C4-2B (cell line): ENCODE results near the gene RAB26.

ENCODE experiments used
- H3K27ac ChIP-seq: fragments of 450-650 bp; 2 replicates; pipeline ENCODE4 v1.5.1; 2017
- ZFX ChIP-seq: fragments of 450-650 bp; IDR thresholded peaks from 2 replicates; pipeline ENCODE4 v1.6.1; 2017
- TF ChIP-seq, protein P1 (sequence below): fragments of 450-650 bp; conservative IDR thresholded peaks from 2 replicates; pipeline ENCODE4 v1.5.1; 2017; ENCODE audit warnings: mild to moderate bottlenecking

RAB26 gene

DNA sequence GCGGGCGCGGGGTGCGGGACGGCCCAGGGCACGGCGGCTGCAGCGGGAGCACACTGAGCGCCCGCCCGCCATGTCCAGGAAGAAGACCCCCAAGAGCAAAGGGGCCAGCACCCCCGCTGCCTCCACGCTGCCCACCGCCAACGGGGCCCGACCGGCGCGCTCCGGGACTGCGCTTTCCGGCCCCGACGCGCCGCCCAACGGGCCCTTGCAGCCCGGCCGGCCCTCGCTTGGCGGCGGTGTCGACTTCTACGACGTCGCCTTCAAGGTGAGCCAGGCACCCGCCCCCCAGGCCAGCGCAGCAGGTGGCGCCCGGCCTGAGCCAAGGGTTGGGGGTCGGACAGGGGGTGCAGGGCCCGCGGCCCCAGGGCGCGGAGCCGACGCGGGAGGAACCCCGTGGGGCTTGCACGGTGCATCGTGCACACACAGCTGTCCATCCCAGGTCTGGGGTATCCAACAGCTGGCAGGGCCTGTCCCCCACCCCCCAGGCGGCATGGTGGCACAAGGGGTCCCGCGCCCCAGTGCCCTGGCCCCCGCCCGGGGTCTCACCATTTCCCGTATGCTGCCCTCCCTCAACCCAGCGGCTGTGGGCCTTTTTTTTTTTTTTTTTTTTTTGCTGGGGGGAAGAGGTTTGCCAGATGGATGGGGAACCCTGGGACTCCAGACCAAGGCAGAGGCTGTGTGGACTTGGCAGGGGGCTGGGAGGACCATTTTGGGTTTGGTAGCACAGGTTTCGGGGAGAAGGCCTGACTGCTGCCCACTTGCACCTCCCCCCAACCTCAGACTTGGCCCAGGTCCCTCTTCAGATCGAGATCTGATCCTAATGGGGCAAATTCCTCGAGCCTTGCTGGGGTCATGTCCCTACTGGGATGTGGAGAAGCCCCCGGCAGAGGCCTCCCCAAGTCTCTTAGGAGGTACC lies 547 bp downstream of the RAB26 start:
- TF ChIP-seq ZFX, result peak; percentile 73; the same call in 1 of the 2 replicates
- TF ChIP-seq, protein P1, sequence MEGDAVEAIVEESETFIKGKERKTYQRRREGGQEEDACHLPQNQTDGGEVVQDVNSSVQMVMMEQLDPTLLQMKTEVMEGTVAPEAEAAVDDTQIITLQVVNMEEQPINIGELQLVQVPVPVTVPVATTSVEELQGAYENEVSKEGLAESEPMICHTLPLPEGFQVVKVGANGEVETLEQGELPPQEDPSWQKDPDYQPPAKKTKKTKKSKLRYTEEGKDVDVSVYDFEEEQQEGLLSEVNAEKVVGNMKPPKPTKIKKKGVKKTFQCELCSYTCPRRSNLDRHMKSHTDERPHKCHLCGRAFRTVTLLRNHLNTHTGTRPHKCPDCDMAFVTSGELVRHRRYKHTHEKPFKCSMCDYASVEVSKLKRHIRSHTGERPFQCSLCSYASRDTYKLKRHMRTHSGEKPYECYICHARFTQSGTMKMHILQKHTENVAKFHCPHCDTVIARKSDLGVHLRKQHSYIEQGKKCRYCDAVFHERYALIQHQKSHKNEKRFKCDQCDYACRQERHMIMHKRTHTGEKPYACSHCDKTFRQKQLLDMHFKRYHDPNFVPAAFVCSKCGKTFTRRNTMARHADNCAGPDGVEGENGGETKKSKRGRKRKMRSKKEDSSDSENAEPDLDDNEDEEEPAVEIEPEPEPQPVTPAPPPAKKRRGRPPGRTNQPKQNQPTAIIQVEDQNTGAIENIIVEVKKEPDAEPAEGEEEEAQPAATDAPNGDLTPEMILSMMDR, result peak; percentile 35
- peak overlapping the region; percentile 99 for H3K27ac ChIP-seq

DNA sequence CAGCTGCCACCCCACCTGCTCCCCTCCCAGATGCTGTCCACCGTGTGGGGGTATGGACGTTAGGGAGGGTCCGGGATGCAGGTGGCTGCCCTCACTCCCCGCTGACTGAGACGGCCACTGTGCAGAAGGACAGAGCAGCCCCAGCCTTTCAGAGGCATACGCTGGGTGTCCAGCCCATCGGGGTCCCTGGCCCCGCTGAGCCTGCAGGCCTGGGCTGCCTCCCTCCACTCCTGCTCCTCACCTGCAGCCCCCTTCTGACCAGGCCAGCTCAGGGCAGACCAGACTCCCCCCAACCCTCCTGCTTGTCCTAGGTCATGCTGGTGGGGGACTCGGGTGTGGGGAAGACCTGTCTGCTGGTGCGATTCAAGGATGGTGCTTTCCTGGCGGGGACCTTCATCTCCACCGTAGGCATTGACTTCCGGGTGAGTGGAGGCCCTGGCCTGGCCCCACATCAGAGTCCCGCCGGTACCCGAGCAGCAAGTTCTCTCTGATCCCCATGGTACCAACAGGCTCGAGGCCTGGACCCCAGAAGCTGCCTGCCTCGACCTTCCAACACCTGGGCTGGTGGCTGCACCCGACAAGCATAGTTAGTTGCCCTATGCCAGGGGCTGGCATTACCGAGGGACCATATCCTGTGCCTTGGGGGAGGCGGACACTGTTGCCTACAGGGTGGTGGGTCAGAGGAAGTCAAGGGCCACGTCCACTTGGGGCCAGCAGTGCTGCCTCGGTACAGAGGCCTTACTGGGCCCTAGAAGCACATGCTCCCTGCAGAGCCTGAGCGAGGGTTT lies 1.4 kb downstream of the RAB26 start:
- TF ChIP-seq, protein P1, result no peak
- TF ChIP-seq ZFX, result peak; percentile 35; the same call in 1 of the 2 replicates
- peak overlapping the region; percentile 99 for H3K27ac ChIP-seq

DNA sequence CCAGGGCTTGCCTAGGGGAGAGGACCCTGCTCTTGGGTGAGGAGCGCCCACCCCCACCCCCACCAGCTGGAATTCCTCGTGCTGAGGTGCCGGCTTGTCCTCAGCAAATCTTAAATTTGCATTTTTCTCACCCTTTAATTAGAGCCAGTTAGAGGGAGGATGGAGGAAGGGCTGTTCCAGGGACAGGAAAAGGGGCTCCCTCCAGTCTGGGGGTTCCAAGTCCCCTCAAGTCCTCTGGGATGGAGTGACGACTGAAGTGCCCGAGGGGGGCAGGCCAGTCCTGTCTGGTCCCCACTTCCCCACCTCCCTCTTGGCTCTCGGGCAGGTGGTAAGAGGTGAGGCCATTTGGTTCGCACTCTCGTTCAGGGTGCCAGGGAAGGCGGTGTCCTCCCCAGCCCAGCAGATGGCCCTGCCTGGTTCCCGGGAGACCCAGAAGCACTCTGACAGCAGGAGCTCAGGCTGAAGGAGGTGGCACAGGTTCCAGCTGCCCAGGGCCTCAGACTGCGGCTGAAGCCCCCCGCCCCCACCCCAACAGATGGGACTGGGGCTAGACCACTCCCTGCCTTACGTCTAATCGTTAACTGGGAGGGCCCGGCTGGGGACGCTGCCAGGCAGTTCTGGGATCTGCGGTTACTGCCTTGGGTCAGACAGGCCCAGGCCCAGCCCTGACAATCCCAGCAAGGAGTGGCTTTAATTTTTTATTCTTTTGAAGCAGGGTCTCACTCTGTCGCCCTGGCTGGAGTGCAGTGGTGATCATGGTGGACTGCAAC lies 2.2 kb downstream of the RAB26 start:
- no peak for TF ChIP-seq ZFX
- TF ChIP-seq, protein P1, result peak; percentile 17
- peak overlapping the region; percentile 99 for H3K27ac ChIP-seq

DNA sequence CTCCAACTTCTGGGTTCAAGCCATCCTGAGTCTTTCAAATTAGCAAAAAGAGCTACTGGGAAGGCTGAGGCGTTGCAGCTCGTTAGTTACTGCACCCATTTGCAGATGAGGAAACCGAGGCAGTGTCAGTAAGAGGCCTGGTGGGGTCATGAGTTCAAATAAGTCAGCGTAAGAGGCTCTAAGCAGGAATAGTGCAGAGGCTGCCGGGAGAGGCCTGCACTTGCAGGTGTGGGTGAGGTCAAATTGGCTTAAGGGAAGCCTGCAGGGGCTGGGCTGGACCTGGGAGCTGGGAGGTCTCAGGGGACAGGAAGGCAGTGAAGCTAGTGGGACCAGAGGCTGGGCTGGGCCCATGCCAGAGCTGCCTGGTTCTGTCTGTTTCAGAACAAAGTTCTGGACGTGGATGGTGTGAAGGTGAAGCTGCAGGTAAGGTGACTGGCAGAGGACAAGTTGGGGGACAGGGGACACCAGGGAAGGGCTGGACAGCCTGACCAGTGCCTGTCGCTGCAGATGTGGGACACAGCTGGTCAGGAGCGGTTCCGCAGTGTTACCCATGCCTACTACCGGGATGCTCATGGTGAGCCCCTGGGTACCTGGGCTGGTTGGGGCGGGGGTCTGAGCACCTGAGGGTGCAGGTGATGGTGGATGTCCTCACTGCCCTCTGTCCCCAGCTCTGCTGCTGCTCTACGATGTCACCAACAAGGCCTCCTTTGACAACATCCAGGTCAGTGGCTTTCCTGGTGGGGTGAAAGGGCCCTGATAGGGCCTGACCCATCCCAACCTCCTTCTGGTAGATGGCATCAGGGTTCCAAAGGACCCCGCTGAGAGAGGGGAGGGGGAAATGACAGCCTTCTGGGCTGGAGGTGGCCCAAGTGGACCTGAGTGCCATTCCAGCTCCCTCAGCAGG lies 3.0 kb downstream of the RAB26 start:
- TF ChIP-seq, protein P1, result no peak
- 0 out of 2 replicates have a peak, but pooled peaks have one; percentile 10 for TF ChIP-seq ZFX
- H3K27ac ChIP-seq, result peak overlapping the region; percentile 99

DNA sequence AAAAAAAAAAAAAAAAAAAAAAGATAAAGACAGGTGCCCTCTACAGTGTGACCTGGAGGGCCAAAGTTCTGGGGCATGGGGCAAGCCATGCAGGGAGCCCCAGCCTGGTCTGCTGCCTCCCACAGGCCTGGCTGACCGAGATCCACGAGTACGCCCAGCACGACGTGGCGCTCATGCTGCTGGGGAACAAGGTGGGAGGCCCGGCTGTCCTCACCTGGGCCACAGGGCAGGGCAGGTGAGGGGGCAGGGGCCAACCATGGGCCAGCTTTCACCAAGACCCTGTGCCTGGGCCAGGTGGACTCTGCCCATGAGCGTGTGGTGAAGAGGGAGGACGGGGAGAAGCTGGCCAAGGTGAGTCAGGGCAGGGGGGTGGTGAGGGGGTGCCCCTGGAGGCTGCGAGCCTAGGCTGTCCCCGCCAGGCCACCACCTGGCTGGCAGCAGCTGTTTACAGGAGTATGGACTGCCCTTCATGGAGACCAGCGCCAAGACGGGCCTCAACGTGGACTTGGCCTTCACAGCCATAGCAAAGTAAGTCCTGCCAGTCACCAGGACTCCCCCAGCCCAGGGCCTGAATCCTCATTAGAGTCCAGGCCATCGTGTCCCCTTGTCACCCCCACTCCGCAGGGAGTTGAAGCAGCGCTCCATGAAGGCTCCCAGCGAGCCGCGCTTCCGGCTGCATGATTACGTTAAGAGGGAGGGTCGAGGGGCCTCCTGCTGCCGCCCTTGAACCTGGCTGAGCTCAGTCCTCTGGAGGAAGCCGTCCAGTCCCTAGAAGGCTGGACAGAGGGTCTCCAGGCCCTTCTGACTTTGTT lies 4.5 kb downstream of the RAB26 start:
- TF ChIP-seq, protein P1, result no peak
- no peak for TF ChIP-seq ZFX

More for the DNA sequence above, 4.5 kb downstream of the RAB26 start:
- H3K27ac ChIP-seq, result peak overlapping the region; percentile 99
